Measurements from ENCODE around the gene KAT8. TPM values are rescaled to one million over a fixed set of nuclear protein-coding genes. Genes with fewer than 3 reads are reported as not detected.

The KAT8 gene
- 42.3 and 42.9 TPM in 2 replicates for total RNA-seq

DNA sequence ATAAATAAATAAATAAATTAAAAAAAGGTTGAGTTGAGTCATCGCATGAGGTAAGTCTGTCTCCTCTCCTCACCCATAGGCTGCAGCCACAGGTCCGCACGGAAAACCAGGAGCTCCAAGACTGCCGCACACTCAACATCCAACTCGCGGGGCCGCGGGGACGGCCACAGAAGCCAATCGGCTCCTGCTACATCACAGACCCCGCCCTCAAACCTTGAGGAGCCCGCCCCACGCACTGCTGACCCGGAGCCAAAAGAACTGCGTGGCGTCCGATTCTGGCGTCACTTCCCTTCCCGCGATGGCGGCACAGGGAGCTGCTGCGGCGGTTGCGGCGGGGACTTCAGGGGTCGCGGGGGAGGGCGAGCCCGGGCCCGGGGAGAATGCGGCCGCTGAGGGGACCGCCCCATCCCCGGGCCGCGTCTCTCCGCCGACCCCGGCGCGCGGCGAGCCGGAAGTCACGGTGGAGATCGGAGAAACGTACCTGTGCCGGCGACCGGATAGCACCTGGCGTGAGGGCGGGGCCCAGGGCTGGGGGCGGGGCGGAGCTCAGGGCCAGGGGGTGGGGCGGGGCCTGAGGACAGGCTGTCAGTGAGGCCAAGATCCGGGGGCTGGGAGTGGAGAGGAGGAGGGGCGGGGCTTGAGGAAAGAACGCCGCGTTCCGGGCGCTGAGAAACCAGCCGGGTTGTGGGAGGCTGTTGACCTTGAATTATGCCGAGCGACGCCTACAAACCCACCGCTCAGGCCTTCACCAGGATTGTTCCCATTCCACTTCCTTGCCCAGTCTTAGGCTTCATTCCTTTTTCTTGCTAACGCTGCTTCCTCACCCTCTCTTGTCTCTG is at the start of gene KAT8:
TSS of gene KAT8 (plus strand) at position 281 of the 839 bp plus-strand sequence. CDS start at position 299, 18 bp downstream.

GRCh38 chr16:31073970-31074813 is 43.3 kb upstream of the KAT8 start, which contains the start of the genes ZNF646 and ZNF668:
ZNF646 (plus strand) TSS chr16:31074422; CDS start chr16:31076325, 1,903 bp downstream.
ZNF668 (minus strand) TSS chr16:31074240; CDS start chr16:31064459, 9,781 bp downstream.

DNA sequence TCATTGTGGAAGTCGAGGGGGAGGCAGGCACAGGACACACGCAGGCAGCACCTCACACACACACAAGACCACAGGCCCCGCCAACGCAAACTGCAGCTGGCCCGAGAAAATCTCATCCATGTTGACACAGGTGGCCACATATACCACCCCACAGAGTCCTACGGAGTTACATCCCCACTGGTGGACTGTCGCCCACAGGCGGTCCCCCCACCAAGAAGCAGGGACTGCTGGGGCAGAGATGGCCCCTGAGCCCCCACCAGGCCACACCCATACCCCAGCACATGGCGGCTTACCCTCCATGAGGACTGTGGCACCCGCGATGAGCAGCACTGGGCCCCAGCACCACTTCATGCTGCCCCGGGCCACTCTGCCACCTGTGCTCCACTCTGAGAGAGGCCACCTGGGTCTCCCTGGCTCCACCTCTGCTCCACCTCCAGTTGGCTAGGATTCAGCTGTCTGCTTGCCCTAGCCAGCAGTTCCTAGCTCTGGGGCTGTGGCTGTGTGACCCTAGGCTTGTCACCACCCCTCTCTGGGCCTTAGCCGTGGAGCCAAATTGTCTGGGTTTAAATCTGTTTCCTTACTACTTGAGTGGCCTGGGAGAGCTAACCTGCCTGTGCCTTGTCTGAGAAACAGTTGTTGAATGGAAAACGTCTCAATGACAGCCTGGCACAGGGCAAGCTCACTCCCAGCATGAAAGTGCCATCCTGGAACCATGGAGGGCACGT is 28.8 kb upstream of the KAT8 start, which contains the start of gene PRSS53:
TSS of gene PRSS53 (minus strand) at position 485 of the 725 bp plus-strand sequence. CDS start at position 351, 134 bp downstream.

GRCh38 chr16:31094424-31095120 is 22.9 kb upstream of the KAT8 start, which contains the start of gene VKORC1:
VKORC1 (minus strand) TSS chr16:31094797; CDS start chr16:31094729, 68 bp downstream.

DNA sequence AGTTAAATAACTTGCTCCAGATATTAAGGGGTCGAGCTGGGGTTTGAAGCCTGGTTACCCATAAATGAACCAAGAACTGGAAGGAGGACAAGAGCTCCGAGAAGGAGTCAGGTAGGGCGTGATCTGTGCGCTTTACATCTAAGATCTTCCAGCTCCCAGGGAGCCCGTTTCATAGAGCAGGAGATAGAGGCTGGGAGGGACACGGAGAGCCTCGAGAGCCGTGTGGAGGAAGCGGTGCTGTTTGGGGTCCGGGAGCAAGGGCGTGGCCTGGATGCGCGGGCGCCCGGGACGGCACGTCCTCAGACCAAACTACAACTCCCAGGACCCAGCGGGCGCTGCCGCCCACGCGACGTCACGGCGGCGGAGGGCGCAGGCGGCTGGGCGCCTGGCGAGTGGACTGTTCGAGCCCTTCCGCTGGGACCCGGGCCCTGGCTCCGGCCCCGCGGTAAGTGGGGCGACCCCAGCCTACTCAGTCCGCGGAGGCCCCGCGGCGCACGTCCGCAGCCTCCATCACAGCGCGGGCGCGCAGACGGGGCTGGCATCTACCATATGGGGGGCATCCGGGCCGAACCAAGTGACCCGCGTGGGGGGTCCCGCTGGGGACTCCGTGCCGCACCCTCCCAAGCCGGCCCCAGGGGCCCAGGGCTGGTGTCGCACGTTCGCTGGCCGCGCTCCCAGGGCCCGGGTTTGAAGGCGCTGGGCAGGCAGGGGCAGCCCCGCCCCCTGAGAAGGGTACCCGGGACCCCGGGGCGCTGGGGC is 9.2 kb upstream of the KAT8 start, which contains the start of gene BCKDK:
TSS of gene BCKDK (plus strand) at position 352 of the 759 bp plus-strand sequence. CDS start 838 bp downstream, outside the sequence.

DNA sequence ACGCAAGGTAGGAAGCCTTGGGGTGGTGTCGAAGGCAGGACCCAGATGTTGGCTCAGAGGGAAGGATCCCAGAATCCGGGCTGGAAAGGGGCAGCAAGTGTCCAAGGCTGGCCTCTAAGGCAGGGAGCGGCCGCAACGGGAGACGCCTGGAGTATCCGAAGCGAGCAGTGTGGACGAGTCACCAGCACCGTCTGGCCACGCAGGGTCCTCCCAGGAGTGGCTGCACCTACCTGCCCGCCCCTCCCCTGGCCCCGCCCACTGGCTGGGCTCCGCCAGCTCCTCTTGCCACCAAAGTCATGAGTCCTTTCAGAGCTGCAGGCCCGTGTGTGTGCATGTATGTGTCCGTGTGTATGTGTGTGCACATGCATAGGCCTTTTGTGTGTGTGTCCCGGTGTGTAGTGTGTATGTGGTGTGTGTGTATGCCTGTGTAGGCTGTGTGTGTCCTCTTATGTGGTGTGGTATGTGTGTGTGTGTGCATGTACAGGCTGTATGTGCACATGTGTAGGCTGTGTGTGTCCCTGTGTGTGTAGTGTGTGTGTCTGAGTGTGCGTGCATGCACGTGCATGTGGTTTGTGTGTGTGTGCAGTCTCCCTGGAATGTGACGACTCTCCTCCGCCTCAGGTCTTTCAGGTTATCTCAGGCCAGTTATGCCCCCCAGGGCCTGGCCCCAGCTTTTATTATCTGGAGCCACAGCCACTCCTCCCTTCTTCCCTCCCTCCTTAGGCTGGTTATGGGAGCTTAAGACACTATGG is 18.2 kb downstream of the KAT8 start, which contains the start of gene PRSS8:
TSS of gene PRSS8 (minus strand) at position 193 of the 752 bp plus-strand sequence. CDS start 229 bp downstream, outside the sequence.

DNA sequence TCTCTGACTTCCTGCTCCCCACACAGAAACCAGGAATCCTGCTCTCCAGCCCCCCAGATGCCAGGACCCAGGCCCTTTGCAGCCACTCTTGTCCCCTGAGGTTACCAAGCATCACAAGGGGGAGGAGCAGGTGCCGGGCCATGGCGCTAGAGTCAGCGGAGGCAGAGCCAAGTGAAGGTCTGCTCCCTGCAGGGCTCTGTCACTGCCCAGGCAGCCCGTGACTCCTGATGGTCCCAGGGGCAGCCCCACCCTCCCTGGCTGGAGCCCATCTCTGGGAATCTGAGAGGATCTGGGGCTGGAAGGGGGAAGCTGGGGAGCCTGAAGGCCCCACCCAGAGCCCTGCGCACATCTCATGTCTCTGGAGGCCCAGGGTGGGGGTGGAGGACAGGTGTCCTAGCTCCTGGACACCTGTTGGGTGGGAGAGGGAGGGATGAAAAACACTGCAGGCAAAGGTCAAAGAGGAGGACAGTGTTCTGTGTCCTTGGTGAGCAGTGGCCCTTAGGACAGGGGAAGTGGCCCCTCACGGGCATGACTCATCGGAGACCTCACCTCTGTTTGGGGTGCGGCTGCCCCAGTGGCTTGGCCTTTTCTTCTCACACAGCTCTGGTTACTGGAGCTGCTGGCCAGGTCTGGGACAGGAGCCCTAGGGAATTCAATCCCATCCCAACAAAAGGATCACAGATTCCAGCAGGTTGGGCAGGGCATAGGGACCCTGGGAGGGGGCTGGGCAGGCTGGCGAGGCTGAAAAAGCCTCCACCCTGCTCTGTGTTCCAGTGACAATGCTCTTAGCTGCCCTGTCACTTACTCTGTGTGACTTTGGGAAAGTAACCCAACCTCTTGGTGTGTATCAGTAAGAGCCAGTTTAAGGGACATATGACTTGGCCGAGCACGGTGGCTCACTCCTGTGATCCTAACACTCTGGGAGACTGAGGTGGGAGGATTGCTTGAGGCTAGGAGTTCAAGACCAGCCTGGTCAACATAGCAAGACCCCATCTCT is 32.7 kb downstream of the KAT8 start, which contains the start of gene PRSS36:
TSS of gene PRSS36 (minus strand) at position 173 of the 997 bp plus-strand sequence. CDS start at position 142, 31 bp downstream.

GRCh38 chr16:31179747-31180459 is 62.4 kb downstream of the KAT8 start, which contains the start of gene FUS:
FUS (plus strand) TSS chr16:31180139; CDS start chr16:31180215, 76 bp downstream.

Other genes with a start within 250 kb of the KAT8 start
- 56.3 and 76.8 TPM in 2 replicates for gene BCL7C, start 223.6 kb upstream of the KAT8 start, total RNA-seq
- 0.09 and 0.33 TPM in 2 replicates for gene CTF1, start 221.1 kb upstream of the KAT8 start, total RNA-seq
- 10.7 and 16.6 TPM in 2 replicates for gene FBXL19, start 194.1 kb upstream of the KAT8 start, total RNA-seq
- 30.0 and 32.7 TPM in 2 replicates for gene ORAI3, start 168.6 kb upstream of the KAT8 start, total RNA-seq
- gene SETD1A, start 159.9 kb upstream of the KAT8 start, total RNA-seq: 1.9 and 2.1 TPM in 2 replicates
- 20.3 and 28.2 TPM in 2 replicates for gene HSD3B7, start 132.5 kb upstream of the KAT8 start, total RNA-seq
- gene STX1B, start 107.0 kb upstream of the KAT8 start, total RNA-seq: 0.34 and 0.76 TPM in 2 replicates
- gene STX4, start 84.1 kb upstream of the KAT8 start, total RNA-seq: 19.9 and 22.8 TPM in 2 replicates
- 4.9 and 5.2 TPM in 2 replicates for gene ZNF668, start 43.4 kb upstream of the KAT8 start, total RNA-seq
- 11.3 and 11.7 TPM in 2 replicates for gene ZNF646, start 43.2 kb upstream of the KAT8 start, total RNA-seq
- gene PRSS53, start 28.7 kb upstream of the KAT8 start, total RNA-seq: 0.33 and 0.43 TPM in 2 replicates
- gene VKORC1, start 22.9 kb upstream of the KAT8 start, total RNA-seq: 55.5 and 61.9 TPM in 2 replicates
- 9.2 and 9.5 TPM in 2 replicates for gene BCKDK, start 9.3 kb upstream of the KAT8 start, total RNA-seq
- not detected in 2 replicates for gene PRSS8, start 18.1 kb downstream of the KAT8 start, total RNA-seq
- 0.26 and 0.87 TPM in 2 replicates for gene PRSS36, start 32.4 kb downstream of the KAT8 start, total RNA-seq
- 32.1 and 33.1 TPM in 2 replicates for gene FUS, start 62.5 kb downstream of the KAT8 start, total RNA-seq
- 66.0 and 80.8 TPM in 2 replicates for gene PYCARD, start 85.1 kb downstream of the KAT8 start, total RNA-seq
- not detected in 2 replicates for gene TRIM72, start 96.5 kb downstream of the KAT8 start, total RNA-seq
- not detected in 2 replicates for gene PYDC1, start 99.5 kb downstream of the KAT8 start, total RNA-seq
- not detected in 2 replicates for gene ITGAM, start 142.3 kb downstream of the KAT8 start, total RNA-seq
- 0.34 TPM in 1 of 2 replicates, not detected in the other for gene ITGAX, start 237.5 kb downstream of the KAT8 start, total RNA-seq

Measured in dermis lymphatic vessel endothelial cell (primary cell).